Astrocyte (in vitro differentiated cells and primary cell): ENCODE results near the gene APBB2.

ENCODE experiments used
- EZH2 ChIP-seq: IDR thresholded peaks from 2 replicates; pipeline ENCODE4 v1.6.1; 2012; ENCODE audit warnings: mild to moderate bottlenecking, low read length, inconsistent platforms; ENCODE audit not compliant: insufficient read depth
- TF ChIP-seq, protein P1 (sequence below): IDR thresholded peaks from 2 replicates; pipeline ENCODE4 v1.5.1; 2011; ENCODE audit warnings: low read depth, mild to moderate bottlenecking, inconsistent platforms, low read length, moderate library complexity; ENCODE audit not compliant: insufficient read depth

- TF ChIP-seq, protein P1, sequence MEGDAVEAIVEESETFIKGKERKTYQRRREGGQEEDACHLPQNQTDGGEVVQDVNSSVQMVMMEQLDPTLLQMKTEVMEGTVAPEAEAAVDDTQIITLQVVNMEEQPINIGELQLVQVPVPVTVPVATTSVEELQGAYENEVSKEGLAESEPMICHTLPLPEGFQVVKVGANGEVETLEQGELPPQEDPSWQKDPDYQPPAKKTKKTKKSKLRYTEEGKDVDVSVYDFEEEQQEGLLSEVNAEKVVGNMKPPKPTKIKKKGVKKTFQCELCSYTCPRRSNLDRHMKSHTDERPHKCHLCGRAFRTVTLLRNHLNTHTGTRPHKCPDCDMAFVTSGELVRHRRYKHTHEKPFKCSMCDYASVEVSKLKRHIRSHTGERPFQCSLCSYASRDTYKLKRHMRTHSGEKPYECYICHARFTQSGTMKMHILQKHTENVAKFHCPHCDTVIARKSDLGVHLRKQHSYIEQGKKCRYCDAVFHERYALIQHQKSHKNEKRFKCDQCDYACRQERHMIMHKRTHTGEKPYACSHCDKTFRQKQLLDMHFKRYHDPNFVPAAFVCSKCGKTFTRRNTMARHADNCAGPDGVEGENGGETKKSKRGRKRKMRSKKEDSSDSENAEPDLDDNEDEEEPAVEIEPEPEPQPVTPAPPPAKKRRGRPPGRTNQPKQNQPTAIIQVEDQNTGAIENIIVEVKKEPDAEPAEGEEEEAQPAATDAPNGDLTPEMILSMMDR = no peak
- no peak for TF ChIP-seq EZH2
Measured at GRCh38 chr4:41145571-41146078, 68.7 kb downstream of the APBB2 start.
